ENCODE results near the gene NRG3.

- TF ChIP-seq RARB (CRISPR knock-in tag; IDR thresholded peaks at IDR 0.05): no peak
- no peak for TF ChIP-seq ZNF70 (CRISPR knock-in tag; IDR thresholded peaks at IDR 0.05)
- TF ChIP-seq CSDC2 (CRISPR knock-in tag; IDR thresholded peaks at IDR 0.05): no peak
- no peak for TF ChIP-seq GLIS3 (CRISPR knock-in tag; IDR thresholded peaks at IDR 0.05)
- TF ChIP-seq ZFP30 (CRISPR knock-in tag; IDR thresholded peaks at IDR 0.05): no peak
- TF ChIP-seq OSR1 (CRISPR knock-in tag; IDR thresholded peaks at IDR 0.05): no peak
- no peak for TF ChIP-seq CREB5 (CRISPR knock-in tag; IDR thresholded peaks at IDR 0.05; ENCODE audit: low read depth)
- TF ChIP-seq PATZ1 (CRISPR knock-in tag; IDR thresholded peaks at IDR 0.05; ENCODE audit: borderline replicate concordance): no peak
- TF ChIP-seq ZNF565 (CRISPR knock-in tag; conservative IDR thresholded peaks at IDR 0.05; ENCODE audit: low read depth): no peak
- no peak for TF ChIP-seq ZC3H10 (CRISPR knock-in tag; IDR thresholded peaks at IDR 0.05)
Measured at GRCh38 chr10:82492647-82493046, 617.7 kb downstream of the NRG3 start.
